Upper lobe of left lung (tissue), 4 donors: ENCODE data around the gene RXYLT1.

Source experiments
- CTCF ChIP-seq, 6 experiments: fragments of 450-650 bp in 4 of 6; fragments of 200-600 bp in 2 of 6; sonication (generic) in 2 of 6; IDR thresholded peaks; one replicate each; pipeline ENCODE4 v1.5.1; 2016 to 2019; ENCODE audit warnings: antibody characterized with exemption in 6 of 6
- POLR2A ChIP-seq, 4 donors: fragments of 450-650 bp; IDR thresholded peaks; one replicate each; pipeline ENCODE4 v1.5.1; 2016 to 2017; ENCODE audit warnings: antibody characterized with exemption in 4 of 4, mild to moderate bottlenecking in 2 of 4

GRCh38 chr12:63843254-63843720, 63.6 kb downstream of the RXYLT1 start:
- TF ChIP-seq CTCF (IDR thresholded peaks at IDR 0.05) (no peak), POLR2A (IDR thresholded peaks at IDR 0.05) (no peak)
